SIG-M5 treated with dmso at 0.1 percent for 504 hours (cell line): ENCODE data around the gene ZNFX1.
"Not testable (repeated sequence)": the region's sequence is repeated elsewhere in the genome, so short reads cannot be mapped to it uniquely, and the experiment has no call there.

Source experiments
- DNase-seq: peaks from one replicate; lab custom pipeline; 2025; ENCODE audit not compliant: unreplicated experiment; lab: John Stamatoyannopoulos, UW

ZNFX1 gene

GRCh38 chr20:49252556-49253350, 25.1 kb downstream of the ZNFX1 start:
- no peak for DNase-seq

DNA sequence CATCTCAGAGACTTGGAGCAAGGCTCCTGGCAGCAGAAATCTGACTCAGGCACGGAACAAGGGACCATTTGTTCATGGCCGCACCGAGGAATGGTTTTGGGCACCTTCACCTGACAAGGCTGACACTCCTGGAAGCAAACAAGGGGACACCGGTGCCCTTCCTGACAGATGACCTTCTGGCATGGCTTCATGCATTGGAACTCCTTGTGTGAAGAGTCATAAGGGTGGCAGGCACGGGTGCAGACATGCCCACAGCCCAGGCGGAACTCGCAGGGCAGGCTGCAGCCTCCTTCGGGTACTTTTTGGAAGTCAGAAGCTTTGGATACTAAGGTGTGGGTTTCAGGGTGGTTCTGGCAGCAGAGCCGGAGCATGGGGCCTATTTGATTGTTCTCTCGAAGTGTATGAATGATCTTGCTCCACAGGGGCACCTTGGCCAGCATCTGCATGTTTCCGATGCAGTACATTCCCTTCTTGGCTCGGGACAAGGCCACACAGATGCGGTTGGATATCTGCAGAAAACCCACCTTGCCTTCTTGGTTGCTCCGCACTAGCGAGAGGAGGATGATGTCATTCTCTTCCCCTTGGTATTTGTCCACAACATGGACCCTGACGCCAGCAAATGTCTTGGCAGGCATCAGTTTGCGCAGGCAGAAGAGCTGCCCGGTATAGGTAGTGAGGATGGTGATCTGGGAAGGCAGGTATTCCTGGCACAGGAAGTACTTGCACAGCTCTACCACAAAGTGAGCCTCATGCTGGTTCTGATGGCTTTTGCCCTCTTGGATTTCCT, 28.8 kb downstream of the ZNFX1 start:
- DNase-seq, result no peak

DNA sequence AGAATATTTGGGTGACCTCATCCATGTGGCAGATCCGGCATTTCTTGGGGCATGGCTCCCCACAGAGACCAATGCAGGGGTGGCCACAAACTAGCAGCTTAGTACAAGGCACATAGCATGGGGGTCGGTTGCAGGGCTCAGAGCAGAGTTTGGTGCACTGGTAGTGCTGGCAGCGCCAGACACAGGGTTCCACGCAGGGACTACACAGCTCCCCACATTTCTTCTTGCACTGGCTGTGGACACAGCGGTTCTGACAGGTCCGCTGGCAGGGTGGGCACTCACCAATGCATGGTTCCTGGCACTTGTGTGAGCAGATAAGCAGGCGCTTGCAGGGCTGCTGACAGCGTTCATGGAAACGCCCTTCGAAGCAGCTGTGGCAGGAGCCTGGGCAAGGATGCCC, 29.6 kb downstream of the ZNFX1 start:
- no peak for DNase-seq

- no peak for DNase-seq
Observed at GRCh38 chr20:49247792-49248191, 30.1 kb downstream of the ZNFX1 start.

DNA sequence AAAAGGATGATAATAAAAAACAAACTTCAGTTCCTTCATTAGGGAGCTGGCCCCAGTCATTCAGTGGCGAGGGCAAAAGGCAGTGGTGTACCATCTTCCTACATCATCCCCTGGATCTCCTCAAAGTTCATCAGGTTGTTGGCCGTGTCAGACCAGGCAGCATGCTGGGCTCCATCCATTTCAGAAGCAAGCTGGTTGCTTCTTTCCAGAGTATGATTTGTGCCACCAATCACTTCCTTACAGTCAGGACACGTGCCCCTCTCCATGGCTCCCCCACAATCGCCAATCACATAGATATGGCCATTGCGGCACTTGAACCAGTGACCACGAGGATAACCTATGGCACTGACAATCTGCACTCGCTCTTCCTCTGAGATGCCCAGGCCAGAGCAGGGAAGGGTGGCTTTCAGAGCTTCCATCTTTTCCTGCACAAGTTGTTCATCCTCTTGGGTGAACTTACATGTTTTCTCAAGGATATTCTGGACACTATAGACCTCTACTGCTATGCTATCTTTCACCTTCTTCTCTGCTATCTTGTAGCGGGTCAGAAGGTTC, 30.6 kb downstream of the ZNFX1 start:
- DNase-seq, result no peak

DNA sequence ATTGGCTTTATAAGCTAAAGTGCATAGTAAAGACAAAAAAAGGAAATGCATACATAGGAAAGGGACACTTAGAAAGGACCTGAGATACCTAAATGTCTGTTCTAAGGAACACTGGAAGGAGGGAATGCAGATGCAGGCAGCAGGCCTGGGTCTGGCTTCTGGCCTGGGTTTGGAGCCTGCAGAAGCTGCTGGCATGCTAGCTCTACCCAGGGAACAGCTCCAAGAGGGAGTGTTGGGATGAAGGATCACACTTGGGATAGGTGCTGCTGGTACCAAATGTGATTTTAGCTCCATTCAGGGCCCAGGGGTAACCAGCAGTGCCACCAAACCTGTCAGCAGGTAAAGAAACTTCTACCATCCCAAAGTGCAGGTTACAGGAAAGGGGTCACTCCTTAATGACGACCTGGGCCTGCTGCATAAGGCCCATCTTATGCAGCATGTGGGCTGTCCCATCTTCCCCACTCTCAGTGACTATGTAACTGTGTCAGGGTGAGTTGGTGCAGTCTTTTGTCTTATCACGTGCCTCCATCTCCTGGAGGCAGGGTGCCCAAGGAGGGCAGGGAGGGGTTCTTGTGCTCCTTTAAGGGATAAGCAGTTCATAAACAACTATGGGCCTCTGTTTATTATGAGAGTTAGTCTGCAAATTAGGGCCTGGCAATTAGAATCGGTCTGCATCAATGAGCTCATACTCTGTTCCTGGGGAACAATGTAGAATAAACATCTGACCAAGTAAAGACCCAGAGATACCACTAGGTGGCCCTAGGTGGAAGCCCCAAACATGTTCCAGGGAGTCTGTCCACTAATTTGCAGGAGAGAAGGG, 31.7 kb downstream of the ZNFX1 start:
- DNase-seq, result peak; percentile 70

- no peak for DNase-seq
Observed at GRCh38 chr20:49237531-49237930, 40.3 kb downstream of the ZNFX1 start.

GRCh38 chr20:49236301-49236700, 41.6 kb downstream of the ZNFX1 start:
- no peak for DNase-seq

GRCh38 chr20:49234831-49235230, 43.0 kb downstream of the ZNFX1 start:
- no peak for DNase-seq

DNA sequence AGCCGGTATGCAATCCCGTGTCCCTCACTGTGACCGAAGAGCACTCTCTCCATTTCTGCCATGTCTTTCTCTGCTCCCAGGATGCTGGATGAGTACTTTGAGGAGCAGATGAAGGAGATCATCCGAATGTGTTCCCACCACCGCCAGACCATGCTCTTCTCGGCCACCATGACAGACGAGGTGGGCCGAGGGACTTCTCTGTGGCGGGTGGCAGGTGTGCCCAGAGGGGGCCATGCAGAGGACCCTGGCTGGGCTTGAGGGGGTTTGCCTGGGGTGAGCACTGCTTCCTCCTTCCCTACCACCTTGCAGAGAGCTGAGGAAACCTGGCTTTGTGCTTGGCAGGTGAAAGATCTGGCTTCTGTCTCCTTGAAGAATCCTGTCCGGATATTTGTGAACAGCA, 44.6 kb downstream of the ZNFX1 start:
- DNase-seq, result no peak

- no peak for DNase-seq
Observed at GRCh38 chr20:49231471-49231870, 46.4 kb downstream of the ZNFX1 start.

DNA sequence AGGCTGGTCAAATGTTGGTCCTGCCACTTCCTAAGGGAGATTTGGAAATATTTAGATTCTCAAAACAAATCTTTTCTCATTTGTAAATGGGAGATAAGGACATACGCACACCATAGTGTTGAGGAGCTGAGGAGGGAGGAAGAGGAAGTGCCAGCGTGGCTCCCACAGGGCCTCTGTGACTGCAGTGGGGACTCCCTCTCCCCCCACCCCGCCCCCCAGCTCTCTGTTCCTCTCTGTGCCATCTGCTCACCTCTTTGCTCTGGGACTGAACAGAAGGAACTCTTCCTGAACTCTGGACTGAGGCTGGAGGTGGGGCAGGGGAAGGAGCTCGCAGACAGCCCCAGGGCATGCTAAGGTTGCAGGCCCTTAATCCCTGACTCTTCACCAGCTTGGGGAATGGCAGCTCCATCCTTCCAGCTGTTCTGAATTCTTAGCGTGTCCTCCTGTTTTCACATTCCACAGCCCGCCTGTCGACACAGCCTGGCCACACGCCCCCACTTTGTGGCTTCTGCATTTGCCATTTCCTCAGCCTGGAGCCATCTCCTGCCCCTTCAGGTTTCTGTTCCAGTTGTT, 47.2 kb downstream of the ZNFX1 start:
- DNase-seq, result peak; percentile 81

DNA sequence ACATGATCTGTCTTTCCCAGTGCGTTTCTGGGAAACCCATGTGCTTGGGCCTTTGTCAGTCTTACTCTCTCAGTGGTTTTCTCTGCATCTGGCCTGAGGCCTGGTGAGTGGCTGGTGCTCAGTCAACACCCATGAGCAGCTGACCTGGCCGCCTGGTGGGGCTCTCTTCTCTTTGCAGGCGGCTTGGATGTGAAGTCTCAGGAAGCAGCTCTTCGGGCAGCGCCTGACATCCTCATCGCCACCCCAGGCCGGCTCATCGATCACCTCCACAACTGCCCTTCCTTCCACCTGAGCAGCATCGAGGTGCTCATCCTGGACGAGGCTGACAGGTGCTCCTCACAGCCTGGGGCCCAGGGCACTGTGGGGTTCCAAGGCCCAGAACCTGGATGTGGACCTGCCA, 47.8 kb downstream of the ZNFX1 start:
- DNase-seq, result no peak

DNA sequence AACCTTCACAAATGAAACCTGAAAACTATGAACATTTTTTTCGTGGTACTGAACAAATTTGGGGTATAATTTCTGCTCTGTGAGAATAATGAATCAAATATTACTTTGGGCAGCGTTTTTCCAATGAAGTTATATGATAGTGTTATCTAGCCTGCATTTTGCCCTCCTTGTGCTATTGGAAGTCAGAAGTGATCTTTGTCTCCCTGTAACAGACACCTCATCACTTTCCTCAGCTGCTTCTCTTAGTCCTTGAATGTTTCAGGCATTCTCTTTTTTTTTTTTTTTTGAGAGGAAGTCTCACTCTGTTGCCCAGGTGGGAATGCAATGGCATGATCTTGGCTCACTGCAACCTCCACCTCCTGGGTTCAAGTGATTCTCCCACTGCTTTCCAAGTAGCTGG, 48.5 kb downstream of the ZNFX1 start:
- DNase-seq, result no peak

DNA sequence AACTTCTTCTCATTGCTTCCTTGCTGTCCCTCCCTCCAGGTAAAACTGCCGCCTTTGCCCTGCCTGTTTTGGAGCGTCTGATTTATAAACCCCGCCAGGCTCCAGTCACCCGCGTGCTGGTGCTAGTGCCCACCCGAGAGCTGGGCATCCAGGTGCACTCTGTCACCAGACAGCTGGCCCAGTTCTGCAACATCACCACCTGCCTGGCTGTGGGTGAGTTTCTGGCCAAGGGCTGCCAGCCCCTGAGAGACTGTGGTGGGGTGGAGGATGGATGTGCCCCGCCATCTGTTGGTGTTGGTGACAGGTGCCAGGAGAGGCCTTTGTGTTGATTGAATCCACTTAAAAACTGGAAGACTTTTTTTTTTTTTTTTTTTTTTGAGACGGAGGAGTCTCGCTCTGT, 49.2 kb downstream of the ZNFX1 start:
- DNase-seq, result no peak

- no peak for DNase-seq
Observed at GRCh38 chr20:49225896-49226295, 52.0 kb downstream of the ZNFX1 start.

DNA sequence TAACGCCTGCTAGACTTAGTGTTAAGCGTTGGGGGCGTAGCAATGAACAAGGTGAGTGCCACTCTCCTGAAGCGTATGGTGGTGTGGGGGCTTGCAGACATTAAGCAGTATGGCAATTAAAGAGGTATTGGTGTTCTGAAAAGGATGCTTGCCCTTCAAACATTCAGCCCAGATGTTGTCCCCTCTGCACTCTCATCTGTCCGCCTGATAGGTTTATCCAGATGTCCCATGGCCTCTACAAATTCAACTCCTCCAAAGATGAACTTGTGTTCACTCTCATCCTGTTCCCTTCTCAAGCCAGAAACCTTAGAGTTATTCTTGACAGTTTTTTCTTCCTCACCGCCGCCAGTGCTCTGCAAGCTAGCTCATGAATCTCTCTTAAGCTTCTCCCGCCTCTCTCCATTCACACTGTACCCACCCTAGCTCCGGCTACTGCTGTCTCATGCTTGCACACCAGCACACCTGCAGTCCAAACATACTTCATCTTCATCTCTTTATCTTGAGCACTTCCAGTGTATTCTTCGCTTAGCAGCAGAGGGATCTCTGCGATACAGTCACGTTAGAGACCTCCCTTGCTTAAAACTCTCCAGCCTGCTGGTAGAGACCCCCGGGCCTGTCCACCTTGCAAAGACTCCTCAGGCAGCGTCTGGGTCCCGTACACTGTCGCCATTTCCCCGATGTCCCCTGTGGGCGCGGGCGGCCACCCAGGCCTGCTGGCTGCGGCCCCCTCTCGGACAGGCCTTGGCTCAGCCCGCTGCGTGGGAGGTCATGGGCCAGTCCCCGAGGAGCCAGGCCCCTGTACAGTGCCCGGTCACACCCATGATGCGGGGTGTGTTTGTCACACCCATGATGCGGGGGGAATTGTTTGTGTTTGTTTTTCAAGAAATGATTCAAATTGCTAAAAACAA, 57.7 kb downstream of the ZNFX1 start:
- DNase-seq, result no peak

DNA sequence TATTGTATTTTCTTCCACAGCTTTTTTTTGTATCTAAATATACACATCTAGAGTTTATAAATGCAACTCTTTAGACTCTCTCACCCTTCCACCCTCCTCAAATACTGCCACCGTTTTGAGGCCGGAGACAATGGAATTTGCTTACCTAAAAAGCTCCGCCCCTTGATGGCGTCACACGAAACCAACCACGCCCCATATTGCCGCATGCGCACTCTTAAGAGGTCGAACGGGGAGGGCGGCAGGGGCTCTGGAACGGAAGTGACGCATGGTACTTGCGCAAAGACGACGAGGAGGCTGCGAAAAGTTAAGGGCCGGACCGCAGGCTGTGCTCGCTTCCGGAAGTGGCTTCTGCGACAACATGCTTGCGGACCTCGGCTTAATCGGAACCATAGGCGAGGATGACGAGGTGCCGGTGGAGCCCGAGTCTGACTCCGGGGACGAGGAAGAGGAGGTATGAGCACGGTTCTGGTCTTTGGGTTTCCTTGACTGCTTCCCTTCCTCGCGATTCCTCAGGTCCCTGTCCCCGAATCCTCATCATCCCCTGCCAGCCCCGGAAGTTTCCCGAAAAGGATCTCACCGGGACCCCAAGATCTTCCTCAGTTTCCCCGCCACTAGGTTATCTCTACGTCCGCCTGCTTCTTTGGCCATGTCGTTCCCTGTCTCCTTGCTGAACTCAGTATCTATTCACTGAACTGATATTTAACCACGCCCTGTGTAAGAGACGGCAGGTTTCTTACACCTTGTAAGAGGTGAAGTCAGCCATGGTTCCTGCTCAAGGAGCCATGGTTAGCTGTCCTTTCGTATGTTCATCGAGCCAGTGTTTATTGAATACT, 58.5 kb downstream of the ZNFX1 start, which contains the start of gene DDX27:
Gene DDX27 (plus strand): TSS at position 326 of the 833 bp plus-strand sequence. CDS start 33 bp downstream, at position 359.
- DNase-seq, result peak; percentile 99

DNA sequence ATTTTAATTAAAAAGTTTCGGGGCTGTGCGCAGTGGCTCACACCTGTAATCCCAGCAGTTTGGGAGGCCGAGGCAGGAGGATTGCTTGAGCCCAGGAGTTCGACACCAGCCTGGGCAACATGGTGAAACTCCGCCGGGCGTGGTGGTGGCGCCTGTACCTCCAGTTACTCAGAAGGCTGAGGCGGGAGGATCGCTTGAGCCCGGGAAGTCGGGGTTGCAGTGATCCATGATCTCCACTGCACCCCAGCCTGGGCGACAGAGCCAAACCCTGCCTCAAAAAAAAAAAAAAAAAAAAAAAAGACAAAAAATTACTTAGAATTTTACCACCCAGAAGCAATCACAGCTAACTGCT, 59.1 kb downstream of the ZNFX1 start:
- DNase-seq, result not testable (repeated sequence)
